HG03108 (cell line): ENCODE measurements around the gene GPR132.
"Not testable (repeated sequence)": the region's sequence is repeated elsewhere in the genome, so short reads cannot be mapped to it uniquely, and the experiment has no call there.

ENCODE experiments used
- ATAC-seq: cut with Tn5 transposase; IDR thresholded peaks from one replicate; pipeline ENCODE4 v1.9.1; 2021; ENCODE audit warnings: moderate library complexity; ENCODE audit not compliant: unreplicated experiment

GPR132 gene

DNA sequence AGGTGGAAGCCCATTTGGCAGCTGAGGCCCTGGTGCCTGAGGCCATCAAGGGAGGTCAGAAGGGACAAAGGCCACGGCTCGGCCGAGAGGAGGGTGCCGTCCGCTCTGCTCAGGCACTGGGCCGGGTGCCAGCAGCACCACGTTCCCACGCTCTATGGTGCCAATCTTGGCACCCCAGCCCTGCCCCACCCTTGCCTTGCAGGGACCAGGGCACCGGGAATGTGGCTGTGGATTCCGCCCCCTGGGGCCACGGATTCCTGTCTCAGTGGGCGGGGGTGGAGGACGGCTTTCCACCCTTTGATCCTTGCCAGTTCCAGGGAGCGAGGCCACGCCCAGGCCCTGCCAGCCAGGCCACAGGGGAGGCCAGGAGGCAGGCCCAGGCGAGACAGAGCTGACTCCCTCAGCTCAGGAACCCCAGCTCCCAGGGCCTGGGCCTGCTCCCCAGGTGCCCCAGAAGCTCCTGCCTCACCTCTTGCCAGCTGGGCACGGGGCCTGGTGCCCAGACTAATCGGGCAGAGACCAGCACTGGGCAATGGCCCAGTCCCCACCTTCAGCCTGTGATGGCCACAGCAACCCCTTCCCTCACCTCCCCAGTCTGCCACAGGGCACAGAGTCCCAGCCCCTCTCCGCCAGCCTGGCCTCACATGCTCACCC, 26.4 kb upstream of the GPR132 start:
- no peak for ATAC-seq

DNA sequence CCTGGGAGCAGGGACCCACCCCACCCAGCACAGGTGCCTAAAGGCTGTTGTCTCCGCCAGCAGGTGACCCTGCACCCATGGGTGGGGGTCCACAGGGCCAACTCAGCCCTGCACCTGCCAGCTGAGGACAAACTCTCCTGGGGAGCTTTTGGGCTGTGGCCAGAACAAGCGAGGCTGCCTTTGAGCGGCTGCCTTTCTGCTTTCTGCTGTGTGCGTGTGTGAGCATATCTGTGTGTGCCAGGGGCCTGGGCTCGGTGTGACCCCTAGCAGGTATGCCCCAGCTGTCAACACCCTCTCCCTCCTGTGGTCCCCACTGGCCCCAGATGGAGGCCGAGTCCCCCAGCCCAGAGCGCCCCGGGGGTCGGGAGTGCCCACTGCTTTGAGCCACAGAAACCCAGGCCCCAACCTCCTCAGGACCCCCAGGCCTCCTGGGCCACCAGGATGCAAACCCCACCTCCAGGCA, 25.9 kb upstream of the GPR132 start:
- no peak for ATAC-seq

GRCh38 chr14:105090493-105091053, 25.3 kb upstream of the GPR132 start:
- peak; percentile 33 for ATAC-seq

DNA sequence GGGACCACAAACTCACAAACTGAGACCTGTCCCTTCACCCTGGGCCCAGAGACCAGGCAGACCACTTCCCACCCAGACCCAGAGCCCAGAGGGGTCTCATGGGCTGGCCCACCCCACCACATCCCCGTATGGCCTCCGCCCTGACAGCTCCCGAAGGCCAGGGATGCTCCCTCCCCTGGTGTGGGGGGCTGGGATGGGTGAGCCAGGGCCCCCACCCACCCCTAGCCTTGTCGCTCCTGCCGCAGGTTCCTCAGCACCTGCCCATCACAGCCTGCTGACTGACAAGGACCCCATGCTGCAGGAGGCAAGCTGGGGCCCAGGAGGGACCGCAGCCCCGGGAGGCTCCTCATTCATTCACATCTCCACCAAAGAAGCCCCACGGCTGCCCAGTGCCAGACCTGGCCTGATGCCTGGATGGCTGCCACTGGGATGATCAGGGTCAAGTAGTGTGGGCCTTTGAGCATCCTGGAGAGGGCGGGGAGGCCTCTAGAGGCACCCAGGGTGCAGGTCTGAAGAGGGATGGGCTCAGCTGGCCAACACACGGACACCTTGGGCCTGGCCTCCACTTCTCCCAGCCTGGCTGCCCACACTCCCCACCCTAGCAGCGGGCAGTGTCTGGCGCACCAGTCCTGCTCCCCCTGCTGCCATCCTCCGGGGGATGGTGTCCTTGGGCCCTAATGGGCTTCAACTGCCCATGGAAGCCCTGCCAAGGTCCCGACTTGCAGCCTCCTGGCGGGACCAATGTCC, 24.7 kb upstream of the GPR132 start:
- no peak for ATAC-seq

- ATAC-seq = no peak
These were observed 23.8 kb upstream of the GPR132 start for GRCh38 chr14:105088812-105089745.

DNA sequence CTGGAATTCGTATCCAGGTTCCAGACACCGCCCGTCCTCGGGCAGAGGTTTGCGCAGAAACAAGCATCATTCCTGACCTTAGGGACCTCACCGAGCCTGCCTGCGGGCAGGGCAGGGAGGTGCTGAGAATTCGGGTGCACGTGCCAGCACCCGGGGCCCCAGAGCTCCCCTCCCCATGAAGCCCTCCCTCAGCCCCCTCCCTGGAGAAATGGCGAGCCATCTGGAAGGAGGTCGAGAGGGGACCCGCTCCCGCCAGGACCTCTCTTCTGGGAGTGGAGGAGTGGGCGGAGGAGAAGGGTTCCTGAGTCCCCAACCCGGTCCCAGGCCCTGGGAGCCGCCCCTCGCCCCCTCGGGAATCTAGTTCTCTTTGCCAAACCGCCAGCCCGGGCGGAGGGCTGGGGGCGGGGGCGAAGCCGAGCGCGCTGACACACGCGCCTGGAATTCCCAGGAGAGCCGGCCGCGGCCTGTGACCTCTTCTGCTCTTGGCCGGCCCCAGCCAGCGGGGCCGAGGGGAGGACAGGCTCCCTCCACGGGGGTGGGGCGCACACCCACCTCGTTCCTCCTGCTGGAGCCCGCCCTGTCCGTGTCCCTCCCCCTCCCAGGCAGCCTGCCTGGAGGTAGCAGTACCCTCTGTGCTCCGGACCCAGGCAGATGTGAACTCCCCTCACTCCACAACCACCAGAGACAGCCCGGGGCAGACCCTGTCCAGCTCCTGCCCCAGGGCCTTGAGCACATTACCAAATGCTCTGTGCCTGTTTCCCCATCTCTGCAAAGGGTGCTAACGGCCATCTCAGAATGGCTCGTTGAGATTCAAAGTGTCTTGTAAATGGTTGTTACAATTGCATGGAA, 23.0 kb upstream of the GPR132 start:
- ATAC-seq = no peak

DNA sequence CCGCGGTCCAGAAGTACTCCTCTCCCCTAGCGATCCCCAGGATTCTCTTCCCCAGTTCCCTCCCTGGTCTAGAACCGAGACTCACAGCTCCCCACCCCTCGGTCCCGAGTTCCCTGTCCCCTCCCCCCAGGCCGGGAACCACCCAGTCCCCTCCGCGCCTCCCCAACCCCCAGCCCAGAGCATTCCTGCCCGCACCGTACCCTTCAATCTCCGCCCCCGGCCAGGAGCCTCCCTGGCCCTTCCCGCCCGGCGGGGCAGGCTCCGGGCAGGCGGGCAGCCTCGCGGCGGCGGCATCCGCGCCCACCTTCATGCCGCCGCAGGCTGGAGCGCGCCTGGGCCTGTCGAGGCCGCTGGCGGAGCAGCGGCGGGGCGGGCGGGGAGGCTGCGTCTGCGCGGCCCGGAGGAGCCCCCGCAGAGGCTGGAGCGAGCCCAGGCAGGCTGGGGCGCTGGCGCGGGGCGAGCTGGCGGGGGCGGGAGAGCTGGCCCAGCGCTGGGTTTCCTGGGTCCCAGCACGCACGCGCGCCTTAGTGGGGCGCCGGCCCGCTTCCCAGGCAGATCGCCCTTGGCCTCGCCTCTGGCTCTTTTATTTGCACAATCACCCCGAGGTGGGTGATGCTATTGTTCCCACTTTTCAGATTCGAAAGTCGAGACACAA, 22.2 kb upstream of the GPR132 start:
- no peak for ATAC-seq

- peak; percentile 74 for ATAC-seq
These were observed 21.6 kb upstream of the GPR132 start for GRCh38 chr14:105086833-105087307.

GRCh38 chr14:105085766-105086165, 20.5 kb upstream of the GPR132 start:
- ATAC-seq = no peak

DNA sequence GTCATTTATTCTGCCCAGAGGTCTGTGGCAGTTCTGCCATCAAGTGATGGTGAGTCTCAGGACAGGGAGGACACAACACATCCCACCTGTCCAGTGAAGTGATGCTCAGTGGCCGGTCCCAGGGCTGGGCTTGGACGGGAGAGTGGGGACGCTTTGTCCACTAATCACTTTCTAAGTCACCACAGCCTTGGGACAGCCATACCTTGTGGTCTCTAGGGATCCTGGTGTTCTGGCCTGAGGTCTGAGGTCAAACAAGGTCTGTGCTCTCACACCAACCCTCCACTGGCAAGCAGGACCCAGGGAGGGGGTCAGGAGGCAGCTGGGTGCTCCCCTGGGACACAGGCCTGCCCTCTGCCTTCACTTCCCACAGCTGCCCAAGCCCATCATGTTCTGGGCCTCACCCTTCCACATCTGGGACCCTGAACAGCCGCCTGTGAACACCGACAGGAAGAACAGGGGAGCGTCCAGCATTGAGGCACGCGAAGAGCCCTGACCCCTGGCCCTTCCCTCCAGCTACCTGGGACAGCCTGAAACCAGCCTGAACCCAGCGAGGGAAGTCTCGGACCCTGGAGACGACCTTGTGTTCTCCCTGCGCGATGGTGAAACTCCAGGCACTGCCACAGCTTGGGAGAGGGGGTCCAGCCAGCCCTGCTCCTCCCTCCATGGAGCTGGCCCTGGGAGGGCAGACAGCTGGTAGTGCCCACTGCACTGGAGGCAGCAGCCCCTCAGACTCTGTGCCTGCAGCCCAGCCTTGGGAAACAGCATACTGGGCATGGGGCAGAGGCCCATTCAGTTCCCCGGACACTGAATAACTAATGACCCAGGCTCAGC, 19.7 kb upstream of the GPR132 start:
- no peak for ATAC-seq

DNA sequence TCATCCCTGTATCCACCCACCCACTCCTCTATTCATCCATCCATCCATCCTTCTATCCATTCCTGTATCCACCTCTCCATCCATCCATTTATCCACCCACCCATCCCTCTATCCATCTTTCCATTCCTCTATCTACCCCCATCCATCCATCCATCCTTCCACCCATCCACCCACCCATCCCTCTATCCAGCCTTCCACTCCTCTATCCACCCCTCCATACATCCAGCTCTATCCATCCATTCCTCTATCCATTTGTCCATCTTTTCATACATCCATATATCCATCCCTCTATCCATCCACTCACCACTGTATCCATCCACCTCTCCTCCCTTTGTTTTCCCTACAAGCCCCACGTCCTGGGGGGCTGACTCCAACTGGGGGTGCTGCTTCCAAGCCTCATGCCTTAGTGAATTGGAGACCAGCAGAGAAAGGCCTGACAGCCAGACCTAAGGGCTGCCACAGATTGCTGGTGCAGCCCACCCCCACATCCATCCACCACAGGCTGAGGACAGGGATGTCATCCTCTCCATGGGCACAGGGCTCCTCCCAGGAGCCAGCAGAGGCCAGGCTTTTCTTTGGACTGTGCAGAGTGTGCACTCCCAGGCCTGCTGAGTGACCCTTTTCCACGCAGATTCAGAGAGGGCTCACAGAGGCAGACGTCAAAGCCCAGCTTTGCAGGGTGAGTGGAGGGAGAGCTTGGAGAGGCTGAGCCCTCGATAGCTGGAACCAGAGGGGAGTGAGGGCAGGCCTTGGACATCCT, 18.9 kb upstream of the GPR132 start:
- ATAC-seq = no peak

DNA sequence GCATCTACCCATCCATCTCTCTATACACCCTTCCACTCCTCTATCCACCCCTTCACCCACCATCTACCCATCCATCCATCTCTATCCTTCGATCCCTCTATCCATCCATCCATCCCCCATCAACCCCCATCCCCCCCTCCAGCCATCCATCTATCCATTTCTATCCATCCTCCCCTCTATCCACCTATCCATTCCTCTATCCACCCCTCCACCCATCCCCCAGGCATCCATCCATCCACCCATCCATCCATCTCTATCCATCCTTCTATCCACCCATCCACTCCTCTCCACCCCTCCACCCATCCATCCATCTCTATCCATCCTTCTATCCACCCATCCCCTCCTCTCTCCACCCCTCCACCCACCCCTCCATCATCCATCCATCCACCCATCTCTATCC, 17.5 kb upstream of the GPR132 start:
- no peak for ATAC-seq

DNA sequence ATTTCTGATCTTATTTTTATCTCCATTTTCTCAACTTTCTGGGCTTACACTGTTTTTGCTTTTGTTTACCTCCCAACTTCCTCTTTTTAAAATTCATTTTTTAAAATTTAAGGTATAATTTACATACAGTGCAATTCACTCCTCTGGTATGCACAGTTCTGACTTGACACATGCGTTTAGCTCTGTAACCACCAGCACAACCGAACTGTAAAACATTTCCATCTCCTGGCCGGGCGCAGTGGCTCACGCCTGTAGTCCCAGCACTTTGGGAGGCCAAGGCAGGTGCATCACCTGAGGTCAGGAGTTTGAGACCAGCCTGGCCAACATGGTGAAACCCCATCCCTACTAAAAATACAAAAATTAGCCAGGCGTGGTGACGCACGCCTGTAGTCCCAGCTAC, 16.2 kb upstream of the GPR132 start:
- not testable (repeated sequence) for ATAC-seq

- ATAC-seq = no peak
These were observed 14.9 kb upstream of the GPR132 start for GRCh38 chr14:105080161-105080560.

- no peak for ATAC-seq
These were observed 13.1 kb upstream of the GPR132 start for GRCh38 chr14:105078294-105078693.

DNA sequence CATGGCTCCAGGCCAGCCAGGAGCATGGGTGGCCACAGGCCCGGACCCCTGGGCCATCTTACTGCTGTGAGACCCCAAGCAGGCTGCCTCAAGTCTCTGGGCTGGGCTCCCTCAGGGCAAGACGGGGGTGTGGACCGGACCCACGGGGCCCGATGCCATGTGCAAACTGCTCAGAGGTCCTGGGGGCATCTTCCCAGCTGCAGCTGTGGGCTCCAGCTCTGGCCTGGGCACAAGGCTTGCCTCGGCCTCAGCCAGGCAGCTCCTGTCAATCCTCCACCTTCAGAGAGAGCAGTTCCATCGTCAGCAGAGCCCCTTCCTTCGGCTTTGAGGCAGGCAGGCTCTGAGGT, 12.4 kb upstream of the GPR132 start:
- no peak for ATAC-seq

GRCh38 chr14:105076805-105077648, 11.8 kb upstream of the GPR132 start:
- no peak for ATAC-seq
